Measurements from ENCODE around the gene CRABP1. TPM values are rescaled to one million over a fixed set of nuclear protein-coding genes. Genes with fewer than 3 reads are reported as not detected.

CRABP1 gene
- total RNA-seq, 2 experiments from 2014 or later, result not detected

DNA sequence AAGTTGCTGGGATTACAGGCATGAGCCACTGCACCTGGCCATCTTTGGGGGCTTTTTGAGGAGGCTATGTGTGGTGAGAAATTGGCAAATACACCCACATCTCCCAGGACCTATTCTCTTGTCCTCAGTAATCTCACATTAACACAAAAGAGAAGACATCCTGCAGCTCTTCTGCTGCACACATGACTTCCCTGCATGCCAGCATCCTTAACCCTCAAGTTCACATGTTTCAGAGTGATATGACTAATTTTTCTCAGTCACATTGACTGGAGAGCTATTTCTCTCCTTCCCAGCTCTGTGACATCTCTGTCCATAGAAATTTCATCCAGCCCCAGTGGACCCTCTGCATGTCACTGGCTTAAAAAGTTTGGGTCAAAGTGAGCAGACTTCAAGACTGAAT is 38.8 kb upstream of the CRABP1 start:
- H3K9me2 ChIP-seq (ENCODE audit: insufficient read depth, low read length), result no peaks in the 10 kb centered on the region
- intact Hi-C loops (cut with micrococcal nuclease; ENCODE audit: unreplicated experiment), result no loop called here

DNA sequence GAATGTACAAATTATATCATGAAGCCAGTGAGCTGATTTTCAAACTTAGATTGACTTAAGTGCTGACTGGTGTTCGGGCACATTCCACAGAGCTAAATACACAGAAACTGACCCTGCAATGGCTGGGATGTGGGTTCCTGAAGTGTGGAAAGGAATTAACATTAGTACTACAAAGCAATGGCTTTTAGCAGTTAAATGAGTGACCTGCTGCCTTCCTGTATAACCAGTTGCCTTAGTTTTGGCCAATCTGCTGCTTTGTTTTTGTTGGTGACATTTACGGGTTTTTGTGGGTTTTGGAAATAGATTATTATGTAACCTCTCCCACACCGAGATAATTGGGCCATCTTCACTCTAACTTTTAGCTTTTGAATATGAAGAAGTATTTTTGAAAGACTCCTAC is 38.3 kb upstream of the CRABP1 start:
- intact Hi-C loops (cut with micrococcal nuclease; ENCODE audit: unreplicated experiment), result no loop called here
- Histone ChIP-seq H3K4me1 (ENCODE audit: insufficient read depth, low read length, poor library complexity, severe bottlenecking) (peaks cover 21% of the 10 kb centered on the region), H3K4me3 (ENCODE audit: low read depth, low read length, poor library complexity, severe bottlenecking) (no peak overlapping the region), H3K36me3 (ENCODE audit: insufficient read depth, low read length) (no peaks in the 10 kb centered on the region), H3K9me3 (ENCODE audit: low read length) (no peaks in the 10 kb centered on the region), H4K20me1 (ENCODE audit: insufficient read depth, low read length) (no peaks in the 10 kb centered on the region), H2AFZ (ENCODE audit: low read length) (peak overlapping the region; percentile 45; the same call in 1 of the 2 replicates), H3K27ac (ENCODE audit: low read depth, low read length, poor library complexity, severe bottlenecking) (no peak overlapping the region), H3K4me2 (ENCODE audit: low read length) (no peak overlapping the region), H3K9me2 (ENCODE audit: insufficient read depth, low read length) (no peaks in the 10 kb centered on the region), H3K79me2 (ENCODE audit: insufficient read depth, low read depth, low read length) (peaks cover 24% of the 10 kb centered on the region)
- CTCF ChIA-PET (ENCODE audit: unreplicated experiment), result no interaction called here
- BruUV-seq (replicated peaks), result no TSS peak
- TF ChIP-seq EZH2phosphoT487 (IDR thresholded peaks at IDR 0.05; ENCODE audit: borderline replicate concordance, low read depth, low read length) (no peak), CTCF (conservative IDR thresholded peaks at IDR 0.05; ENCODE audit: low read length) (no peak)
- POLR2A ChIA-PET, result interaction anchor here (0.7 to 0.9 kb wide), 2 partner anchors 126 to 136 kb away, joined by 3 to 4 read pairs; partner anchors contain the start of gene IREB2
- no peak for DNase-seq (ENCODE audit: low spot score)

More for the DNA sequence above, 38.8 kb upstream of the CRABP1 start:
- ChIA-PET POLR2A (interaction anchor here (0.7 kb wide), 1 partner anchor 126 kb away, joined by 4 read pairs; no protein-coding TSS in a partner anchor), CTCF (ENCODE audit: unreplicated experiment) (no interaction called here)
- BruUV-seq (replicated peaks), result no TSS peak
- Histone ChIP-seq H3K4me3 (ENCODE audit: low read depth, low read length, poor library complexity, severe bottlenecking) (no peak overlapping the region), H3K9me3 (ENCODE audit: low read length) (no peaks in the 10 kb centered on the region), H3K27ac (ENCODE audit: low read depth, low read length, poor library complexity, severe bottlenecking) (no peak overlapping the region), H3K36me3 (ENCODE audit: insufficient read depth, low read length) (no peaks in the 10 kb centered on the region), H2AFZ (ENCODE audit: low read length) (peak overlapping the region; percentile 45; the same call in 1 of the 2 replicates), H3K4me1 (ENCODE audit: insufficient read depth, low read length, poor library complexity, severe bottlenecking) (peaks cover 21% of the 10 kb centered on the region), H3K4me2 (ENCODE audit: low read length) (no peak overlapping the region), H3K79me2 (ENCODE audit: insufficient read depth, low read depth, low read length) (peaks cover 24% of the 10 kb centered on the region), H4K20me1 (ENCODE audit: insufficient read depth, low read length) (no peaks in the 10 kb centered on the region)
- no peak for DNase-seq (ENCODE audit: low spot score)
- no peak for TF ChIP-seq CTCF (conservative IDR thresholded peaks at IDR 0.05; ENCODE audit: low read length)
- TF ChIP-seq EZH2phosphoT487 (IDR thresholded peaks at IDR 0.05; ENCODE audit: borderline replicate concordance, low read depth, low read length), result no peak

DNA sequence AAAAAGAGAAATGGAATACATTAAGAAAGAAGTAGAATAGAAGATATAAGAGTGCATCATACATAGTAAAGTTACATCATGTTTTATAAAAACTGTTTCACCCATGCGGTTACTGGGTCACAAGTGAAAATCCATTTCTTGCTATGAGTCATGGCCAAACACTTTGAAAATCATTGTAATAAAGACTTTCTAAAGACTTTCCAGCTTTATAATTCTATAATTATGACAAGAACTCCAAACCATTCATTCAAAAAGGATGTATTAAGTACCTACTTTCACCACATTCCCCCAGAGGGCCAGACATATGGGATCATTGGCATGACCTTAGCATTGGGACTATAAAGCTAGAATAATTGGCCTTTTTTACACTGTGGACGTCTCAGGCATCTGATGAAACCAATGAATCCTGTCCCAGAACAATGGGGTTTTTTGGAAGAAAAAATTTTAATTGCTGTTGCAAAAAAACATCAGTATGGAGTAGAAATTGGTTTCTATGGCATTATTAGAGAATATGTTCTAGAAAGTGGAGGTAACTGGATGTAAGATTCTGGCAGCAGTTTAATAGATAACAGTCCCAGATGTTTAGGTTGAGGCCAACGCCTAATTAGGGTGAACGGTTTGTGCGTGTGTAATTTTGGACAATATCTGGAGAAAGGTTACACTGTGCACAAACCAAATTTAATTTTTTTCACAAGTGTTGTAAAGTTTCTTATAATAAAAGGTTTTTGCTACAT is 37.4 kb upstream of the CRABP1 start:
- Histone ChIP-seq H3K79me2 (ENCODE audit: insufficient read depth, low read depth, low read length) (peaks cover 15% of the 10 kb centered on the region), H2AFZ (ENCODE audit: low read length) (no peak overlapping the region), H3K4me3 (ENCODE audit: low read depth, low read length, poor library complexity, severe bottlenecking) (no peak overlapping the region), H4K20me1 (ENCODE audit: insufficient read depth, low read length) (no peaks in the 10 kb centered on the region), H3K36me3 (ENCODE audit: insufficient read depth, low read length) (no peaks in the 10 kb centered on the region), H3K4me2 (ENCODE audit: low read length) (no peak overlapping the region), H3K9me3 (ENCODE audit: low read length) (no peaks in the 10 kb centered on the region), H3K9me2 (ENCODE audit: insufficient read depth, low read length) (no peaks in the 10 kb centered on the region), H3K27ac (ENCODE audit: low read depth, low read length, poor library complexity, severe bottlenecking) (no peak overlapping the region), H3K4me1 (ENCODE audit: insufficient read depth, low read length, poor library complexity, severe bottlenecking) (peaks cover 19% of the 10 kb centered on the region)
- TF ChIP-seq CTCF (conservative IDR thresholded peaks at IDR 0.05; ENCODE audit: low read length), result no peak
- TF ChIP-seq EZH2phosphoT487 (IDR thresholded peaks at IDR 0.05; ENCODE audit: borderline replicate concordance, low read depth, low read length), result no peak
- CTCF ChIA-PET (ENCODE audit: unreplicated experiment), result no interaction called here
- intact Hi-C loops (cut with micrococcal nuclease; ENCODE audit: unreplicated experiment), result no loop called here
- DNase-seq (ENCODE audit: low spot score), result no peak
- POLR2A ChIA-PET, result interaction anchor here (0.5 to 0.9 kb wide), 2 partner anchors 135 to 164 kb away, joined by 3 read pairs; partner anchors contain the start of gene IREB2
- BruUV-seq (replicated peaks), result no TSS peak

All from OCI-LY7 (cell line).